ENCODE results near the gene SLC5A11.
"Not testable (repeated sequence)": the region's sequence is repeated elsewhere in the genome, so short reads cannot be mapped to it uniquely, and the experiment has no call there.

The SLC5A11 gene

DNA sequence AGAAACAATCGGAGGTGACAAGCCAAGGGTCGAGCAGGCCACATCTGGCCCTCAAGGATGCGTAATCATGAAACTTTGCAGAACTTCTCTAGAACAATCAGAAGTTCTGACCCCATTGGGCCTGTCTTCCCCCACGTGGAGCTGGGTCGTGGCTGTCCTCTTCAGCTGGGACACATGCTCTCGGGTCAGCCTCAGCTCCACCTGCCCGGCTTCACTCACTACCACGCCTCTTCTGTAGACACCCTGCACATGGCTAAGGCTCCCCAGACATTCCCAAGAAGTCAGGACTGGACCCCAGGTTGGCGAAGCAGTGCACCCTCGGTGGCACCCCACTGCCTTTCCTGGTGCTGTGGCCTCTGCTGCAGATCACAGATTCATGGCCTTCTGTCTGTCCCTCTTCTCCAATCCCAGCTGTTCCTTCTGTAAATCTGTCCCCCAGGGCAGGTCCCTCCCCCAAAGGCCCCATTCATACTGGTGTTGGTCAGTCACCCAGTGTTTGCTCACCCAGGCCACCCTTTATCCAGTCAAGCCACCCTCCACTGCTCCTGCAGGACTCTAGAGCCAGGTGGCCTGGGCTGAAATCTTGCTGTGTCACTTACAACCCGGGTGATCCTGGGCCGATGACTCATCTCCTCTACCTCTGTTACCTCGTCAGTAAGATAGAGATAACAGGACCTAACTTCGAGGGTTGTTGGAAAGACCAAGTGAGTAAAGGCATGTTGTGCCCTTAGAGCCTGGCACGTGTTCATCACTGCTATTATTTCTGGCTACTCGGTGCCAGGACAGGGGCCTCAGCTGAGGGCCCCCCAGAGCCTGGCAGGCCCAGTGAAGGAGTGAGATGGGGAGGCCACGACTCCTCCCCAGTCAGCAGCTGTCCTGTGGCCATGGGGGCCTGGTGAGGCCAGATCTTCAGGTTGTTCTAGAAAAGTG, 1.4 kb upstream of the SLC5A11 start:
- peak in 2 of 3 donors; percentile 14 to 31 for DNase-seq
- ChIA-PET POLR2A (no interaction called here), CTCF (no interaction called here)
- no peaks in the 10 kb centered on the region for H3K4me1 ChIP-seq (ENCODE audit: control extremely low read depth in 1 of 4, control insufficient read depth in 4 of 4, insufficient read depth in 4 of 4, low read length in 3 of 4)
- no peak overlapping the region for H3K27ac ChIP-seq (ENCODE audit: insufficient read depth in 1 of 2, low read depth in 1 of 2, low read length in 2 of 2, poor library complexity in 1 of 2, severe bottlenecking in 2 of 2)
- no peaks in the 10 kb centered on the region for H3K9me3 ChIP-seq (ENCODE audit: control extremely low read depth in 1 of 5, control insufficient read depth in 4 of 5, insufficient read depth in 2 of 5, low read depth in 1 of 5, low read length in 4 of 5)
- no peaks in the 10 kb centered on the region for H3K36me3 ChIP-seq (ENCODE audit: control insufficient read depth in 4 of 4, insufficient read depth in 4 of 4, low read length in 3 of 4)
- H3K4me3 ChIP-seq (ENCODE audit: control insufficient read depth in 1 of 7, extremely low read depth in 1 of 7, insufficient read depth in 4 of 7, low read depth in 2 of 7, low read length in 6 of 7): no peak overlapping the region
- 85% methylated on average over 16 of the region's 17 CpGs for WGBS (ENCODE audit: insufficient coverage)
- H3K27me3 ChIP-seq (replicated peaks in 2 of 5; ENCODE audit: control insufficient read depth in 4 of 5, insufficient read depth in 5 of 5, low read length in 4 of 5): peaks cover 0 to 4% (median 0%) of the 10 kb centered on the region in 5 experiments

DNA sequence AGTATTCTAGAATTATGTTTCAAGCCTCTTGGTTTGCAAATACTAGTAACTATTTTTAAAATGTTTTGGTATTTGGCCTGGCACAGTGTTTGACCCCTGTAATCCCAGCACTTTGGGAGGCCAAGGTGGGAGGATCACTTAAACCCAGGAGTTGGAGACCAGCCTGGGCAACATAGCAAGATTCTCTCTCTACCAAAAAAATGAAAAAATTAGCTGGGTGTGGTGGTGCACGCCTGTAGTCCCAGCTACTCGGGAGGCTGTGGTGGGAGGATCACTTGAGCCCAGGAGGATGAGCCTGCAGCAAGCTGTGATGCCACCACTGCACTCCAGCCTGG, 765 bp upstream of the SLC5A11 start:
- H3K27ac ChIP-seq (ENCODE audit: insufficient read depth in 1 of 2, low read depth in 1 of 2, low read length in 2 of 2, poor library complexity in 1 of 2, severe bottlenecking in 2 of 2); DNase-seq; H3K36me3 ChIP-seq (ENCODE audit: control insufficient read depth in 4 of 4, insufficient read depth in 4 of 4, low read length in 3 of 4); H3K4me1 ChIP-seq (ENCODE audit: control extremely low read depth in 1 of 4, control insufficient read depth in 4 of 4, insufficient read depth in 4 of 4, low read length in 3 of 4); H3K9me3 ChIP-seq (ENCODE audit: control extremely low read depth in 1 of 5, control insufficient read depth in 4 of 5, insufficient read depth in 2 of 5, low read depth in 1 of 5, low read length in 4 of 5); POLR2A ChIA-PET; CTCF ChIA-PET; H3K27me3 ChIP-seq (replicated peaks in 2 of 5; ENCODE audit: control insufficient read depth in 4 of 5, insufficient read depth in 5 of 5, low read length in 4 of 5); H3K4me3 ChIP-seq (ENCODE audit: control insufficient read depth in 1 of 7, extremely low read depth in 1 of 7, insufficient read depth in 4 of 7, low read depth in 2 of 7, low read length in 6 of 7): not testable (repeated sequence)
- 100% methylated on average over 1 of the region's 2 CpGs for WGBS (ENCODE audit: insufficient coverage)

DNA sequence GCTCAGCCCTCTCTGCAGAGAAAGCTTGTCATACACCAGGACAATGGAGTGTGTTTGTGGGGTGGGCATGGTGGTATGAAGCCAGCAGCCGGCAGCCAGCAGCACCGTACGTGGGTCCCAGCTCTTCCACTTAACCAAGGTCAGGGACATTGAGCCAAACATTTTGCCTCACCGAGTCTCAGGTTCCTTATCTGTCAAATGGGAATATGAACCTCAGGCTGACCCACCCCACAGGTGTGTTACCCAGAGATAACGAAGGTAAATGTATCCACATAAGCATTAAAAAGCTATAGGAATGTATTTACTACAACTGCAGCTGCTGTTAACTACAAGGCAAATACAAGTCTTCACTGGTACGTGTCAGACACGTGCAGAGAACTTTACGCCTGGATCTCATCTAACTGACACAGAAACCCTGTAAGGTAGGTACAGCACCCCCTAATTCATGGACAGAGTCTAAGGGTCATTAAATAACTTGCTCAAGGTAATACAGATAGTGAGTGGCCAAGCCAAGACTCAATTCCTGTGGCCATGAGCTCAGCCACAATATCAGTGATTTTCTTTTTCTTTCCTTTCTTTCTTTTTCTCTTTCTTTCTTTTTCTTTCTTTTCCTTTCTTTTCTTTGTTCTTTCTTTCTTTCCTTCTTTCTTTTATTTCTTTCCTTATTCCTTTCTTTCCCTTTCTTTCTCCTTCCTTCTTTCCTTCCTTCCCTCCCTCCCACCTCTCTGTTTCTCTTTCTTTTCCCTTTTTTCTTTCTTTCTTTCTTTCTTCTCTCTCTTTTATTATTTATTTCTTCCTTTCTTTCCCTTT, 990 bp downstream of the SLC5A11 start:
- POLR2A ChIA-PET: interaction anchor here (0.6 kb wide), 1 partner anchor 368 kb away, joined by 8 read pairs; no protein-coding TSS in a partner anchor
- no peak overlapping the region for H3K27ac ChIP-seq (ENCODE audit: insufficient read depth in 1 of 2, low read depth in 1 of 2, low read length in 2 of 2, poor library complexity in 1 of 2, severe bottlenecking in 2 of 2)

DNA sequence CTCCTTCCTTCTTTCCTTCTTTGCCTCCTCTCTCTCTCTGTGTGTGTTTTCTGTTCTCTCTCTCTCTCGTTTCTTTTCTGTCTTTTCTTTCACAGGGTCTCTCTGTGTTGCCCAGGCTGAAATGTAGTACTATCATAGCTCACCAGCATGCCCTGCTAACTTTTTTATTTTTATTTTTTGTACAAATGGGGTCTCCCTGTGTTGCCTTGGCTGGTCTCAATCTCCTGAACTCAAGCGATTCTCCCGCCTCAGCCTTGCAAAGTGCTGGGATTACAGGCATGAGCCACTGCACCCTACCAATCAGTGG, 1.5 kb downstream of the SLC5A11 start:
- Histone ChIP-seq H3K9me3 (ENCODE audit: control extremely low read depth in 1 of 5, control insufficient read depth in 4 of 5, insufficient read depth in 2 of 5, low read depth in 1 of 5, low read length in 4 of 5) (no peaks in the 10 kb centered on the region), H3K27me3 (replicated peaks in 2 of 5; ENCODE audit: control insufficient read depth in 4 of 5, insufficient read depth in 5 of 5, low read length in 4 of 5) (peaks cover 0 to 6% (median 0%) of the 10 kb centered on the region in 5 experiments), H3K36me3 (ENCODE audit: control insufficient read depth in 4 of 4, insufficient read depth in 4 of 4, low read length in 3 of 4) (no peaks in the 10 kb centered on the region), H3K4me1 (ENCODE audit: control extremely low read depth in 1 of 4, control insufficient read depth in 4 of 4, insufficient read depth in 4 of 4, low read length in 3 of 4) (no peaks in the 10 kb centered on the region), H3K27ac (ENCODE audit: insufficient read depth in 1 of 2, low read depth in 1 of 2, low read length in 2 of 2, poor library complexity in 1 of 2, severe bottlenecking in 2 of 2) (no peak overlapping the region), H3K4me3 (ENCODE audit: control insufficient read depth in 1 of 7, extremely low read depth in 1 of 7, insufficient read depth in 4 of 7, low read depth in 2 of 7, low read length in 6 of 7) (no peak overlapping the region)
- DNase-seq: no peak
- 100% methylated on average over 3 of the region's 3 CpGs for WGBS (ENCODE audit: insufficient coverage)
- ChIA-PET POLR2A (interaction anchor here (0.5 kb wide), 1 partner anchor 65 kb away, joined by 4 read pairs; no protein-coding TSS in a partner anchor), CTCF (no interaction called here)

More for the DNA sequence above, 990 bp downstream of the SLC5A11 start:
- CTCF ChIA-PET: no interaction called here
- no peaks in the 10 kb centered on the region for H3K4me1 ChIP-seq (ENCODE audit: control extremely low read depth in 1 of 4, control insufficient read depth in 4 of 4, insufficient read depth in 4 of 4, low read length in 3 of 4)
- H3K27me3 ChIP-seq (replicated peaks in 2 of 5; ENCODE audit: control insufficient read depth in 4 of 5, insufficient read depth in 5 of 5, low read length in 4 of 5): peaks cover 0 to 6% (median 0%) of the 10 kb centered on the region in 5 experiments
- no peak overlapping the region for H3K4me3 ChIP-seq (ENCODE audit: control insufficient read depth in 1 of 7, extremely low read depth in 1 of 7, insufficient read depth in 4 of 7, low read depth in 2 of 7, low read length in 6 of 7)
- 98% methylated on average over 7 of the region's 8 CpGs for WGBS (ENCODE audit: insufficient coverage)
- no peak for DNase-seq
- H3K9me3 ChIP-seq (ENCODE audit: control extremely low read depth in 1 of 5, control insufficient read depth in 4 of 5, insufficient read depth in 2 of 5, low read depth in 1 of 5, low read length in 4 of 5): no peaks in the 10 kb centered on the region
- H3K36me3 ChIP-seq (ENCODE audit: control insufficient read depth in 4 of 4, insufficient read depth in 4 of 4, low read length in 3 of 4): no peaks in the 10 kb centered on the region

DNA sequence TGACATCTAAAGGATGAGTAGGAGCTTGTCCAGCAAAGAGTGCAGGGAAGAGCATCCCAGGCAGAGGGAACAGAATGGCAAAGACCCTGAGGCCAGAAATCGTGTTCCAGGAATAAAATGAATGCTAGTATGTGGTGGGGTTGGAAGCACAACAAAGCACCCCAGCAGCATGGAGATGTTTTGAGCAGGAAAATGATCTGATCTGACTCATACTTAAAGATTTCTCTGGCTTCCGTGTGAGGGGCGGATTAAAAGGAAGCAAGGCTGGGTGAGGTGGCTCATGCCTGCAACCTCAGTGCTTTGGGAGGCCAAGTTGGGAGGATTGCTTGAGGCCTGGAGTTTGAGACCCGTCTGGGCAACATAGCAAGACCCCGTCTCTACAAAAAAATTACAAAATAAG, 2.3 kb downstream of the SLC5A11 start:
- POLR2A ChIA-PET: no interaction called here
- CTCF ChIA-PET: no interaction called here
- DNase-seq: no peak
- no peaks in the 10 kb centered on the region for H3K4me1 ChIP-seq (ENCODE audit: control extremely low read depth in 1 of 4, control insufficient read depth in 4 of 4, insufficient read depth in 4 of 4, low read length in 3 of 4)
- 97% methylated on average over 5 of the region's 5 CpGs for WGBS (ENCODE audit: insufficient coverage)
- H3K27ac ChIP-seq (ENCODE audit: insufficient read depth in 1 of 2, low read depth in 1 of 2, low read length in 2 of 2, poor library complexity in 1 of 2, severe bottlenecking in 2 of 2): no peak overlapping the region
- H3K9me3 ChIP-seq (ENCODE audit: control extremely low read depth in 1 of 5, control insufficient read depth in 4 of 5, insufficient read depth in 2 of 5, low read depth in 1 of 5, low read length in 4 of 5): no peaks in the 10 kb centered on the region
- no peaks in the 10 kb centered on the region for H3K36me3 ChIP-seq (ENCODE audit: control insufficient read depth in 4 of 4, insufficient read depth in 4 of 4, low read length in 3 of 4)
- no peak overlapping the region for H3K4me3 ChIP-seq (ENCODE audit: control insufficient read depth in 1 of 7, extremely low read depth in 1 of 7, insufficient read depth in 4 of 7, low read depth in 2 of 7, low read length in 6 of 7)
- H3K27me3 ChIP-seq (replicated peaks in 2 of 5; ENCODE audit: control insufficient read depth in 4 of 5, insufficient read depth in 5 of 5, low read length in 4 of 5): peaks cover 0 to 6% (median 0%) of the 10 kb centered on the region in 5 experiments

DNA sequence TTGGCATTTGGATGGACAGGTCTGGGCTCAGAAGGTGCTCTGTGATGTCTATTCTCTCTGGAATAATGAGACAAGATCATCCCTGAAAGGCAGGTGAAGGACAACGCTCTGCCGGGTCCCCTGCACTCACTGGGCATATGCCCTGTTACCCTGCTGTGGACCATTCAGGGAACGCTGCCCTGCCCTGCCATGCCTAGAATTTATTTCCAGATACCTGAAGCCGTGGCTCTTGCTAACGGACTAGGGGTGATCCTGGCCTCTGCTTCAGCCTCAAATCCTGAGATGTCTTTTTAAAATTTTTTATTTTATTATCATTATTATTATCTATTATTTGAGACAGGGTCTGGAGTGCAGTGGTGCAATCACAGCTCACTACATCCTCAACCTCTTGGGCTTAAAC, 3.9 kb downstream of the SLC5A11 start:
- Histone ChIP-seq H3K27ac (ENCODE audit: insufficient read depth in 1 of 2, low read depth in 1 of 2, low read length in 2 of 2, poor library complexity in 1 of 2, severe bottlenecking in 2 of 2) (no peak overlapping the region), H3K4me1 (ENCODE audit: control extremely low read depth in 1 of 4, control insufficient read depth in 4 of 4, insufficient read depth in 4 of 4, low read length in 3 of 4) (no peaks in the 10 kb centered on the region), H3K4me3 (ENCODE audit: control insufficient read depth in 1 of 7, extremely low read depth in 1 of 7, insufficient read depth in 4 of 7, low read depth in 2 of 7, low read length in 6 of 7) (no peak overlapping the region), H3K27me3 (replicated peaks in 2 of 5; ENCODE audit: control insufficient read depth in 4 of 5, insufficient read depth in 5 of 5, low read length in 4 of 5) (peaks cover 0 to 6% (median 0%) of the 10 kb centered on the region in 5 experiments), H3K9me3 (ENCODE audit: control extremely low read depth in 1 of 5, control insufficient read depth in 4 of 5, insufficient read depth in 2 of 5, low read depth in 1 of 5, low read length in 4 of 5) (no peaks in the 10 kb centered on the region), H3K36me3 (ENCODE audit: control insufficient read depth in 4 of 4, insufficient read depth in 4 of 4, low read length in 3 of 4) (no peaks in the 10 kb centered on the region)
- POLR2A ChIA-PET: interaction anchor here (0.6 kb wide), 1 partner anchor 110 kb away, joined by 6 read pairs; no protein-coding TSS in a partner anchor
- DNase-seq: no peak
- 89% methylated on average over 3 of the region's 5 CpGs for WGBS (ENCODE audit: insufficient coverage)
- CTCF ChIA-PET: no interaction called here

Data from common myeloid progenitor, CD34-positive (primary cell).